ENCODE data around the gene DDX17. TPM values are rescaled to one million over a fixed set of nuclear protein-coding genes. Genes with fewer than 3 reads are reported as not detected.

DDX17 gene
- total RNA-seq, 1 donor from 2014 or later = 466 TPM

DNA sequence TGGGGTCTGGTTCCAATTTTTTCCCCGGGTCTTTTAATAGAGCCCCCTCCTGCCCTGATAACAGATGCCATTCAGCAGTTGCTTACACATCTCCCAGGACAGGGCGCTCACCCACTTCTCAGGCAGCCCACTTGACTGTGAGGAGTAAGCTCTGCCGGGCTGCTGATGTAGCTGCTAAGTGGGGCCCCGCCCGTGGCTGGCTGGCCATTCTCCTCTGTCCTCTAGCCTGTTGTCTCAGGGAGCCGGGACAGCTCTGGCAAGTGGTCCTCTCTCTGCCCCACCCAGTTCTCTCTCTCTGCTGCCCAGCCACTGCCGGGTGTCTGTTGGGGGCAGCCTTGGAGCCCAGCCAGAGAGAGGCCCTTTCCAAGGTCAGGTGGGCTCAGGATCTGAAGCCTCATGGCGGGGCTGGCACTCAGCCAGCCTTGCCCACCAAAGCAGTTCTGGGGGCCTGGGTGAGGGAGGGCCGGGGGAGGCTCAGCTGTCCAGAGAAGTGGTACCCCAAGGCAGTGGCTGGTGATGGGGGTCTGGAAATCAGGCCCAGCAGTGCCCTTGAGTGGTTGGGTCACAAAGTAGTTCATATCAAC is 60.0 kb downstream of the DDX17 start:
- no peak for DNase-seq (ENCODE audit: extremely low spot score, unreplicated experiment)
- H3K27ac Mint-ChIP-seq (ENCODE audit: unreplicated experiment) = no peak overlapping the region
- H3K36me3 Mint-ChIP-seq (ENCODE audit: unreplicated experiment) = no peaks in the 10 kb centered on the region
- no peaks in the 10 kb centered on the region for H3K4me1 Mint-ChIP-seq (ENCODE audit: unreplicated experiment)
- TF ChIP-seq, protein P1, sequence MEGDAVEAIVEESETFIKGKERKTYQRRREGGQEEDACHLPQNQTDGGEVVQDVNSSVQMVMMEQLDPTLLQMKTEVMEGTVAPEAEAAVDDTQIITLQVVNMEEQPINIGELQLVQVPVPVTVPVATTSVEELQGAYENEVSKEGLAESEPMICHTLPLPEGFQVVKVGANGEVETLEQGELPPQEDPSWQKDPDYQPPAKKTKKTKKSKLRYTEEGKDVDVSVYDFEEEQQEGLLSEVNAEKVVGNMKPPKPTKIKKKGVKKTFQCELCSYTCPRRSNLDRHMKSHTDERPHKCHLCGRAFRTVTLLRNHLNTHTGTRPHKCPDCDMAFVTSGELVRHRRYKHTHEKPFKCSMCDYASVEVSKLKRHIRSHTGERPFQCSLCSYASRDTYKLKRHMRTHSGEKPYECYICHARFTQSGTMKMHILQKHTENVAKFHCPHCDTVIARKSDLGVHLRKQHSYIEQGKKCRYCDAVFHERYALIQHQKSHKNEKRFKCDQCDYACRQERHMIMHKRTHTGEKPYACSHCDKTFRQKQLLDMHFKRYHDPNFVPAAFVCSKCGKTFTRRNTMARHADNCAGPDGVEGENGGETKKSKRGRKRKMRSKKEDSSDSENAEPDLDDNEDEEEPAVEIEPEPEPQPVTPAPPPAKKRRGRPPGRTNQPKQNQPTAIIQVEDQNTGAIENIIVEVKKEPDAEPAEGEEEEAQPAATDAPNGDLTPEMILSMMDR (IDR thresholded peaks at IDR 0.05) = no peak
- H3K9me3 Mint-ChIP-seq (ENCODE audit: unreplicated experiment) = no peaks in the 10 kb centered on the region
- H3K27me3 Mint-ChIP-seq (ENCODE audit: unreplicated experiment) = peaks cover 34% of the 10 kb centered on the region
- H3K4me3 Mint-ChIP-seq (ENCODE audit: unreplicated experiment) = no peak overlapping the region

DNA sequence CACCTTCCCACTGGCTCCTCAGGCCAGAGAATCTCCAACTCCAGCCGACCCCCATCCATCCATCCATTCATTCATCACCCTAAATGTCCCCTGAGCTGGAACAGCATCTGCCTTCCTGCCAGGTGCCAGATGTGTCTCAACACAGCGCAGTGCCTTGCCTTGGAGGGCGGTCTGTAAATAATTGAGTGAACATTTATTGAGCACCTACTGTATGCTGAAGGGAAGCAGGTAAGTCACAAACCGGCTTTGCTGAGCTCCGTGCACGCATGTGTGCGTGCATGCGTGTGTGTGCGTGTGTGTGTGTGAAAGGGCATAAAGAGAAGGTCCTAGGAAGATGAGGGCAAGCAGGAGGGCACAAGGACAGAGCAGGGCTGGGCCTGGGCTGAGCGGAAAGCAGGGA is 61.3 kb downstream of the DDX17 start:
- Mint-ChIP-seq H3K27ac (ENCODE audit: unreplicated experiment) (no peak overlapping the region), H3K9me3 (ENCODE audit: unreplicated experiment) (no peaks in the 10 kb centered on the region), H3K4me3 (ENCODE audit: unreplicated experiment) (no peak overlapping the region), H3K4me1 (ENCODE audit: unreplicated experiment) (no peaks in the 10 kb centered on the region), H3K27me3 (ENCODE audit: unreplicated experiment) (peaks cover 29% of the 10 kb centered on the region), H3K36me3 (ENCODE audit: unreplicated experiment) (no peaks in the 10 kb centered on the region)
- TF ChIP-seq, protein P1 (IDR thresholded peaks at IDR 0.05) = no peak
- DNase-seq (ENCODE audit: extremely low spot score, unreplicated experiment) = no peak

DNA sequence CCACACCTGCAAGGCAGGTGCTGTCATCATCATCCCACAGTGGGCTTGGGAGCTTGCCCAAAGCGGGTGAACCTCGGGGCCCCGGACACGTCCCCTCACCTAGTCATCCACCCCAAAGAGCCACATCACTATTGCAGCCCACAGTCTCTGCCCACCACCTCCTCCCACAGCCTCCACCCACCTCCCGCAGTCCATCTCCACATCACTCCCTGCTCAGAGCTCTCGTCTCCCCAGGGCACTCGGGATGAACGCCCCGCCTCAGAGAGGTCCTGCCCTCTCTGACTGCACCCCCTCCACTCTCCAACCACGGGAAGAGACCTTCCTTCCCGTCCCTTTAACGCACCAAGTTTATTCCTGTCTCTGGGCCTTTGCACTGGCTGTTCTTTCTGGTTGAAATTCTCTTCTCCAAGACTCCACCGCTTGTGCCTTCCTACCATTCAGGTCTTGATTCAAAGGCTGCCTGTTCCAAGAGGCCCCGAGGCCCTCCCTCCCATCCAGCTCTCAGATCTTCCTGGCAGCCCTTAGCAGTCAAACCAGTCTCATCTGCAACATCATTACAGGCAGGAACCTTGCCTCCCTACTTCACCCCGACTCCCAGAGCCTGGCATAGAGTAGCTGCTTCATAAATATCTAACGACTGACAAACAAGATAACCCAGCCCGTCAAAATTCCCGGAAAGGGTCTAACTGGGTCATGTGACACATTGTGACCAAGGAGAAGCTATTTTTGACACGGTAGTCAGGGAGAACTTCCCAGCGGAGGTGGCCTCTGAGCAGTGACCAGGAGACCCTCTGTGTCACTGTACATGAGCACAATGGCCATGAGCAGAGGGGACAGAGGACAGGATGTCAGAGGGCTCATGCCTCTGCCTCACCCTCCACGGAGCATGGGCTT is 62.2 kb downstream of the DDX17 start:
- no peak for DNase-seq (ENCODE audit: extremely low spot score, unreplicated experiment)
- no peaks in the 10 kb centered on the region for H3K9me3 Mint-ChIP-seq (ENCODE audit: unreplicated experiment)
- H3K27me3 Mint-ChIP-seq (ENCODE audit: unreplicated experiment) = peaks cover 27% of the 10 kb centered on the region
- H3K4me3 Mint-ChIP-seq (ENCODE audit: unreplicated experiment) = no peak overlapping the region
- H3K27ac Mint-ChIP-seq (ENCODE audit: unreplicated experiment) = no peak overlapping the region
- no peaks in the 10 kb centered on the region for H3K36me3 Mint-ChIP-seq (ENCODE audit: unreplicated experiment)
- no peaks in the 10 kb centered on the region for H3K4me1 Mint-ChIP-seq (ENCODE audit: unreplicated experiment)
- TF ChIP-seq, protein P1 (IDR thresholded peaks at IDR 0.05) = no peak

DNA sequence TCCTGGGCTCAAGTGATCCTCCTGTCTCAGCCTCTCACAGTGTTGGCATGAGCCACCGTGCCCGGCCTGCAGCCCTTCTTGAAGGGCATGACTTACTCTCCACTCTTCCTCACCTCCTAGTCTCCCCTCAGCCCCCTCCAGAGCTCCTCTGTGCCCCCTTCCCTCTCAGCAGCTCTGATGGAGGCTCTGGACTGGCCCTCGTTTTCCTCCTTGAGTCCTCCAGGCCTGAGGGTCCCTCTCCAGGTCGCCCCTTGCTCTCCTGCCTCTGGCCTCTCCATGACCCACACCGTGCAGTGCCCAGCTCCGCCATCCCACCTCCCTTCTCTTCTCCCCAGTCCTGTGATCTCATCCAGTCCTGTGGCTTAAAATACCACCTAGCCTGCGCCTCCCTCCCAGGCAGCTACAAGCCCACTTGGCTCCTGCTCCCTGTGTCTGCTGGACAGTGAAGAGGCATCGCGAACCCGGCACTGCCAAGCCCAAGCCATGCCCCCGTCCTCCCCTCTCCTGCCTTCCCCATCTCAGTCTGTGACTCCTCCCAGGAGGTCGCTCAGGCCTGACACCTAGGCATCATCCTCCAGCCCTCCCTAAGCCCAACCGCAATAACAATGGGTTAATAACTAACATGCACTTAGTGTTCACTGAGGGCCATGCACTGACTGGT is 63.0 kb downstream of the DDX17 start:
- TF ChIP-seq, protein P1 (IDR thresholded peaks at IDR 0.05) = no peak
- H3K27ac Mint-ChIP-seq (ENCODE audit: unreplicated experiment) = no peak overlapping the region
- DNase-seq (ENCODE audit: extremely low spot score, unreplicated experiment) = no peak

More for the DNA sequence above, 63.0 kb downstream of the DDX17 start:
- H3K27me3 Mint-ChIP-seq (ENCODE audit: unreplicated experiment) = peaks cover 27% of the 10 kb centered on the region
- no peak overlapping the region for H3K4me3 Mint-ChIP-seq (ENCODE audit: unreplicated experiment)
- no peaks in the 10 kb centered on the region for H3K36me3 Mint-ChIP-seq (ENCODE audit: unreplicated experiment)
- H3K4me1 Mint-ChIP-seq (ENCODE audit: unreplicated experiment) = no peaks in the 10 kb centered on the region
- H3K9me3 Mint-ChIP-seq (ENCODE audit: unreplicated experiment) = no peaks in the 10 kb centered on the region
